Heart left ventricle (tissue), 16 donors: ENCODE measurements around the gene OBSL1. TPM values are rescaled to one million over a fixed set of nuclear protein-coding genes. Genes with fewer than 3 reads are reported as not detected.
A peak's percentile ranks its signal among the peaks of the same experiment; 100 is the strongest.

ENCODE experiments used
- ATAC-seq, 4 donors: fragments of 200-7000 bp; cut with Tn5 transposase; one replicate each; pipeline ENCODE4 v1.9.1; 2020 to 2022; ENCODE audit warnings: moderate library complexity in 4 of 4, mild to moderate bottlenecking in 3 of 4, moderate number of reproducible peaks in 1 of 4
- DNase-seq, 5 donors: peaks; one replicate each; pipeline ENCODE4 v3.0.0-alpha.2; 2020
- H3K27ac ChIP-seq, 12 donors: fragments of 200-600 bp; sonication (generic) in 4 of 12; one replicate each; pipeline versions ENCODE4 v1.5.0 to v1.8.0; 2016 to 2022; ENCODE audit warnings: mild to moderate bottlenecking in 2 of 12
- H3K27me3 ChIP-seq, 9 donors: fragments of 200-600 bp; sonication (generic) in 2 of 9; one replicate each; pipeline versions ENCODE4 v1.5.1 to v1.8.0; 2016 to 2022; ENCODE audit warnings: mild to moderate bottlenecking in 3 of 9
- H3K36me3 ChIP-seq, 9 donors: fragments of 200-600 bp; sonication (generic) in 2 of 9; one replicate each; pipeline versions ENCODE4 v1.5.0 to v1.8.0; 2018 to 2022; ENCODE audit warnings: mild to moderate bottlenecking in 2 of 9
- H3K4me1 ChIP-seq, 12 donors: fragments of 200-600 bp; sonication (generic) in 4 of 12; one replicate each; pipeline versions ENCODE4 v1.5.0 to v1.8.0; 2016 to 2022; ENCODE audit warnings: mild to moderate bottlenecking in 3 of 12
- H3K4me3 ChIP-seq, 12 donors: fragments of 200-600 bp; sonication (generic) in 4 of 12; one replicate each; pipeline versions ENCODE4 v1.5.0 to v1.8.0; 2017 to 2022; ENCODE audit warnings: mild to moderate bottlenecking in 9 of 12, moderate library complexity in 4 of 12
- H3K9me3 ChIP-seq, 12 donors: fragments of 200-600 bp; sonication (generic) in 4 of 12; one replicate each; pipeline versions ENCODE4 v1.5.0 to v1.8.0; 2016 to 2022; ENCODE audit warnings: mild to moderate bottlenecking in 1 of 12
- POLR2A ChIP-seq, 2 donors: fragments of 450-650 bp; IDR thresholded peaks; one replicate each; pipeline ENCODE4 v1.6.1; 2017; ENCODE audit warnings: antibody characterized with exemption in 2 of 2, mild to moderate bottlenecking in 2 of 2, moderate library complexity in 2 of 2
- WGBS, 4 donors: extraction: QIAGEN DNeasy Blood & Tissue Kit in 2 of 4; methylation state at CpG; one replicate each; pipeline versions ENCODE4 v1.1.5 to v1.1.7; 2013 to 2018; 5-methylcytosine and 5-hydroxymethylcytosine counted together
- intact Hi-C, 10 donors: fragments of 100-400 bp; cut with DNase I; formaldehyde crosslinking; loops; one replicate each; pipeline versions ENCODE4 v1.11.1 to v1.14.2; 2022
- polyA plus RNA-seq, 2 donors: library from polyadenylated mRNA; stranded (reverse); fragments of 200-250 nt; gene quantifications; one replicate each; pipeline ENCODE4 v1.2.3, GENCODE V29; 2013
- total RNA-seq, 9 donors: library from RNA; depleted of rRNA in 2 of 9; stranded (reverse); fragments of >200 nt in 2 of 9; fragmentation: NEBNext Ultra II Directional in 3 of 9; extraction: Animal tissue kit (Norgen Biotek cat#: 25700) in 3 of 9; gene quantifications; one replicate each; pipeline versions ENCODE4 v1.1.0 to v1.2.4, GENCODE V29; 2016 to 2023
- TF ChIP-seq, protein P1 (sequence below), 12 donors: fragments of 200-600 bp; sonication (generic) in 4 of 12; IDR thresholded peaks; one replicate each; pipeline versions ENCODE4 v1.5.0 to v1.8.0; 2018 to 2022; ENCODE audit warnings: antibody characterized with exemption in 12 of 12, mild to moderate bottlenecking in 5 of 12
- donor health status: ischemic (EF 13 %, LVEDD 7.1; RV severe dilation, severe dysfunction).
- donor health status: healthy with polysubstance abuse.
- donor health status: DM: no; HTN: yes; CAD: no.
- donor health status: DM: no; HTN: no; CAD: no.
- donor health status: ischemic (EF 25% LVEDD 6.9; RV normal size, moderate dysfunction).
- donor health status: ischemic (EF 25% LVEDD 5.7; RV mildly dilated, moderate dysfunction).
- donor health status: healthy.
- donor health status: DM: yes; HTN: yes; CAD: no.
- donor health status: ischemic (EF 35%, LVEDD 5.7; RV mildly dilated, moderate dysfunction).
- donor health status: nonischemic (EF 11% LVEDD 7.7; RV severe dilation, severe dysfunction).
- donor health status: DM: yes; HTN: yes; CAD: no.
- donor health status: PGD.
- donor health status: ischemic (EF 29% LVEDD 5.4; RV normal size, mild dysfunction).
- donor health status: nonischemic (EF 23%, LVEDD 6.1; RV moderate dilation, normal function).

The OBSL1 gene
- total and polyA plus RNA-seq, 11 donors, result 88.1 to 230 (median 177) TPM

GRCh38 chr2:219515874-219516629 lies 55.3 kb downstream of the OBSL1 start:
- no peaks in the 10 kb centered on the region for H3K9me3 ChIP-seq
- no peaks in the 10 kb centered on the region for H3K36me3 ChIP-seq
- DNase-seq (no peak), ATAC-seq (no peak)
- TF ChIP-seq, protein P1, sequence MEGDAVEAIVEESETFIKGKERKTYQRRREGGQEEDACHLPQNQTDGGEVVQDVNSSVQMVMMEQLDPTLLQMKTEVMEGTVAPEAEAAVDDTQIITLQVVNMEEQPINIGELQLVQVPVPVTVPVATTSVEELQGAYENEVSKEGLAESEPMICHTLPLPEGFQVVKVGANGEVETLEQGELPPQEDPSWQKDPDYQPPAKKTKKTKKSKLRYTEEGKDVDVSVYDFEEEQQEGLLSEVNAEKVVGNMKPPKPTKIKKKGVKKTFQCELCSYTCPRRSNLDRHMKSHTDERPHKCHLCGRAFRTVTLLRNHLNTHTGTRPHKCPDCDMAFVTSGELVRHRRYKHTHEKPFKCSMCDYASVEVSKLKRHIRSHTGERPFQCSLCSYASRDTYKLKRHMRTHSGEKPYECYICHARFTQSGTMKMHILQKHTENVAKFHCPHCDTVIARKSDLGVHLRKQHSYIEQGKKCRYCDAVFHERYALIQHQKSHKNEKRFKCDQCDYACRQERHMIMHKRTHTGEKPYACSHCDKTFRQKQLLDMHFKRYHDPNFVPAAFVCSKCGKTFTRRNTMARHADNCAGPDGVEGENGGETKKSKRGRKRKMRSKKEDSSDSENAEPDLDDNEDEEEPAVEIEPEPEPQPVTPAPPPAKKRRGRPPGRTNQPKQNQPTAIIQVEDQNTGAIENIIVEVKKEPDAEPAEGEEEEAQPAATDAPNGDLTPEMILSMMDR (IDR thresholded peaks at IDR 0.05), result no peak
- no peak for TF ChIP-seq POLR2A (IDR thresholded peaks at IDR 0.05)
- H3K4me3 ChIP-seq, result no peak overlapping the region
- H3K4me1 ChIP-seq, result peaks cover 0 to 32% (median 9%) of the 10 kb centered on the region in 12 donors
- 71 to 80% (median 75%) methylated on average over 14 to 17 of the region's 17 CpGs for WGBS, 4 donors
- intact Hi-C loops, result no loop called here
- H3K27ac ChIP-seq, result no peak overlapping the region
- peaks cover 0 to 59% (median 36%) of the 10 kb centered on the region in 9 donors for H3K27me3 ChIP-seq

- TF ChIP-seq, protein P1 (IDR thresholded peaks at IDR 0.05), result no peak
- no peak for TF ChIP-seq POLR2A (IDR thresholded peaks at IDR 0.05)
- intact Hi-C loops, result no loop called here
- no peak for DNase-seq
- Histone ChIP-seq H3K4me3 (no peak overlapping the region), H3K27me3 (peaks cover 0 to 64% (median 36%) of the 10 kb centered on the region in 9 donors), H3K9me3 (no peaks in the 10 kb centered on the region), H3K4me1 (peaks cover 0 to 30% (median 11%) of the 10 kb centered on the region in 12 donors), H3K36me3 (no peaks in the 10 kb centered on the region), H3K27ac (no peak overlapping the region)
- WGBS, 4 donors, result 73 to 88% (median 79%) methylated on average over 15 to 21 of the region's 21 CpGs
- ATAC-seq, result no peak
These were observed 56.5 kb downstream of the OBSL1 start for GRCh38 chr2:219514836-219515235.

DNA sequence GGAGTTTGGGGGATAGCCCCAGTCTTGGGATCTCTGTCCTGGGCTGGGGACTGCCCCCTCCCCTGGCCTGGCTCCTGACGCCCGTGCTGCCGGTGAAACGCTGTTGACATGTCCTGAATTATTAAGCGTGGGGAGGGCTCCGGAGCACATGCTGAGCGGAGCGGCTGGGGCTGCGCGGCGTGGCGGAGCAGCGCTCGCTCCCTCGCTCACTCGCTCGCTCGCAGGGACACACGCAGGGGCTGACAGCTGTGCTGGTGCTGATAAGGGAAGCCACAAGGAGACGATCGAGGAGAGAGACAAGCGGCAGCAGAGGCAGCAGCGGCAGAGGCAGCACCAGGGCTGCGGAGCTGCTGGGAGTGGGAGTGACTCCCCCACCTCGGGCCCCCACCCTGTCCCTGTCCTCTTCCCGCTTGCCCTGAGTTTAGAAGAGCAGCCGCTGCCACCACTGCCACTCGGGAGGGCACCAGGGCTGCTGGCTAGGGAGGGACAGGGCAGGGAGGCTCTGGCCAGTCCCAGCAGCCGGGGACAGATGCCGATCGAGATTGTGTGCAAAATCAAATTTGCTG lies 57.1 kb downstream of the OBSL1 start, which contains the start of gene ASIC4:
Gene ASIC4, plus strand, starts transcription at position 287 of the 566 bp plus-strand sequence. Its CDS starts 243 bp downstream, at position 530.
- ATAC-seq, result peak in 2 of 4 donors; percentile 13 to 16
- no peaks in the 10 kb centered on the region for H3K36me3 ChIP-seq
- H3K4me1 ChIP-seq, result peaks cover 0 to 36% (median 16%) of the 10 kb centered on the region in 12 donors
- peak within 1 kb of the TSS in 1 of 12 donors; percentile 5 for H3K4me3 ChIP-seq
- 4 to 7% (median 5%) methylated on average over 19 to 31 of the region's 31 CpGs for WGBS, 4 donors
- no peaks in the 10 kb centered on the region for H3K9me3 ChIP-seq
- H3K27me3 ChIP-seq, result peaks cover 0 to 66% (median 36%) of the 10 kb centered on the region in 9 donors
- intact Hi-C loops, result no loop called here
- no peak within 1 kb of the TSS for H3K27ac ChIP-seq
- DNase-seq, result no peak
- TF ChIP-seq, protein P1 (IDR thresholded peaks at IDR 0.05), result no peak
- TF ChIP-seq POLR2A (IDR thresholded peaks at IDR 0.05), result no peak

GRCh38 chr2:219513787-219514186 lies 57.6 kb downstream of the OBSL1 start:
- DNase-seq, result no peak
- intact Hi-C loops, result no loop called here
- Histone ChIP-seq H3K27ac (no peak overlapping the region), H3K36me3 (no peaks in the 10 kb centered on the region), H3K9me3 (no peaks in the 10 kb centered on the region), H3K27me3 (peaks cover 0 to 66% (median 36%) of the 10 kb centered on the region in 9 donors), H3K4me3 (no peak overlapping the region), H3K4me1 (peaks cover 0 to 41% (median 21%) of the 10 kb centered on the region in 12 donors)
- ATAC-seq, result no peak
- TF ChIP-seq POLR2A (IDR thresholded peaks at IDR 0.05), result no peak
- TF ChIP-seq, protein P1 (IDR thresholded peaks at IDR 0.05), result no peak
- WGBS, 4 donors, result 14 to 32% (median 25%) methylated on average over 3 to 4 of the region's 4 CpGs
